ENCODE measurements around the gene ABRAXAS1.
"Not testable (repeated sequence)": the region's sequence is repeated elsewhere in the genome, so short reads cannot be mapped to it uniquely, and the experiment has no call there.

ABRAXAS1 gene

GRCh38 chr4:83498187-83498586 lies 13.3 kb upstream of the ABRAXAS1 start:
- Histone ChIP-seq H3K9me3 (ENCODE audit: insufficient read depth, low read length, severe bottlenecking) (no peaks in the 10 kb centered on the region), H3K9ac (ENCODE audit: low read depth, low read length) (no peak overlapping the region), H3K36me3 (ENCODE audit: insufficient read depth, low read length) (no peaks in the 10 kb centered on the region), H2AFZ (ENCODE audit: low read depth, low read length) (no peak overlapping the region), H3K79me2 (ENCODE audit: insufficient read depth, low read length) (no peaks in the 10 kb centered on the region), H3K4me3 (ENCODE audit: low read depth in 1 of 2, low read length in 2 of 2) (no peak overlapping the region), H3K27ac (ENCODE audit: low read length) (no peak overlapping the region), H3K4me1 (ENCODE audit: insufficient read depth, low read length) (no peaks in the 10 kb centered on the region), H3K27me3 (ENCODE audit: insufficient read depth, low read length, poor library complexity) (no peaks in the 10 kb centered on the region), H3K4me2 (ENCODE audit: insufficient read depth, low read length) (no peak overlapping the region), H4K20me1 (ENCODE audit: insufficient read depth, low read length) (no peaks in the 10 kb centered on the region)
- no peak for ATAC-seq (ENCODE audit: insufficient read depth, low read depth)
- TF ChIP-seq CTCF (IDR thresholded peaks at IDR 0.05; ENCODE audit: borderline replicate concordance, extremely low read depth, low read length, poor library complexity, severe bottlenecking) (no peak), EZH2 (IDR thresholded peaks at IDR 0.05; ENCODE audit: borderline replicate concordance, low read depth, low read length, severe bottlenecking) (no peak)
- DNase-seq, result no peak

- not testable (repeated sequence) for H3K27ac ChIP-seq (ENCODE audit: low read length); H3K4me2 ChIP-seq (ENCODE audit: insufficient read depth, low read length); DNase-seq; H3K9ac ChIP-seq (ENCODE audit: low read depth, low read length); H3K27me3 ChIP-seq (ENCODE audit: insufficient read depth, low read length, poor library complexity); H3K4me1 ChIP-seq (ENCODE audit: insufficient read depth, low read length); H3K79me2 ChIP-seq (ENCODE audit: insufficient read depth, low read length); ATAC-seq (ENCODE audit: insufficient read depth, low read depth); H3K9me3 ChIP-seq (ENCODE audit: insufficient read depth, low read length, severe bottlenecking); H2AFZ ChIP-seq (ENCODE audit: low read depth, low read length); H3K4me3 ChIP-seq (ENCODE audit: low read depth in 1 of 2, low read length in 2 of 2); H4K20me1 ChIP-seq (ENCODE audit: insufficient read depth, low read length); H3K36me3 ChIP-seq (ENCODE audit: insufficient read depth, low read length)
These were observed 11.4 kb upstream of the ABRAXAS1 start for GRCh38 chr4:83496085-83496917.

GRCh38 chr4:83490876-83491450 lies 6.1 kb upstream of the ABRAXAS1 start:
- Histone ChIP-seq H3K4me2 (ENCODE audit: insufficient read depth, low read length) (no peak overlapping the region), H3K79me2 (ENCODE audit: insufficient read depth, low read length) (no peaks in the 10 kb centered on the region), H3K9me3 (ENCODE audit: insufficient read depth, low read length, severe bottlenecking) (no peaks in the 10 kb centered on the region), H3K4me1 (ENCODE audit: insufficient read depth, low read length) (no peaks in the 10 kb centered on the region), H3K4me3 (ENCODE audit: low read depth in 1 of 2, low read length in 2 of 2) (no peak overlapping the region), H3K9ac (ENCODE audit: low read depth, low read length) (no peak overlapping the region), H4K20me1 (ENCODE audit: insufficient read depth, low read length) (no peaks in the 10 kb centered on the region), H3K27ac (ENCODE audit: low read length) (no peak overlapping the region), H2AFZ (ENCODE audit: low read depth, low read length) (no peak overlapping the region; the same call in 1 of the 2 replicates), H3K27me3 (ENCODE audit: insufficient read depth, low read length, poor library complexity) (no peaks in the 10 kb centered on the region), H3K36me3 (ENCODE audit: insufficient read depth, low read length) (no peaks in the 10 kb centered on the region)
- ATAC-seq (ENCODE audit: insufficient read depth, low read depth) (peak; percentile 76), DNase-seq (no peak)
- peak; percentile 82 for TF ChIP-seq CTCF (IDR thresholded peaks at IDR 0.05; ENCODE audit: borderline replicate concordance, extremely low read depth, low read length, poor library complexity, severe bottlenecking)
- no peak for TF ChIP-seq EZH2 (IDR thresholded peaks at IDR 0.05; ENCODE audit: borderline replicate concordance, low read depth, low read length, severe bottlenecking)

GRCh38 chr4:83489711-83490326 lies 4.9 kb upstream of the ABRAXAS1 start:
- ATAC-seq (ENCODE audit: insufficient read depth, low read depth), result no peak
- Histone ChIP-seq H4K20me1 (ENCODE audit: insufficient read depth, low read length) (no peaks in the 10 kb centered on the region), H3K27ac (ENCODE audit: low read length) (no peak overlapping the region), H3K9me3 (ENCODE audit: insufficient read depth, low read length, severe bottlenecking) (no peaks in the 10 kb centered on the region), H3K4me1 (ENCODE audit: insufficient read depth, low read length) (peaks cover 8% of the 10 kb centered on the region), H3K4me2 (ENCODE audit: insufficient read depth, low read length) (no peak overlapping the region), H3K9ac (ENCODE audit: low read depth, low read length) (no peak overlapping the region), H3K27me3 (ENCODE audit: insufficient read depth, low read length, poor library complexity) (no peaks in the 10 kb centered on the region), H2AFZ (ENCODE audit: low read depth, low read length) (peak overlapping the region; percentile 10; the same call in 1 of the 2 replicates), H3K79me2 (ENCODE audit: insufficient read depth, low read length) (no peaks in the 10 kb centered on the region), H3K36me3 (ENCODE audit: insufficient read depth, low read length) (no peaks in the 10 kb centered on the region), H3K4me3 (ENCODE audit: low read depth in 1 of 2, low read length in 2 of 2) (no peak overlapping the region)
- TF ChIP-seq EZH2 (IDR thresholded peaks at IDR 0.05; ENCODE audit: borderline replicate concordance, low read depth, low read length, severe bottlenecking), result no peak
- TF ChIP-seq CTCF (IDR thresholded peaks at IDR 0.05; ENCODE audit: borderline replicate concordance, extremely low read depth, low read length, poor library complexity, severe bottlenecking), result no peak
- DNase-seq, result no peak

Data from DND-41 (cell line).